ENCODE measurements around the gene KIRREL3.

DNA sequence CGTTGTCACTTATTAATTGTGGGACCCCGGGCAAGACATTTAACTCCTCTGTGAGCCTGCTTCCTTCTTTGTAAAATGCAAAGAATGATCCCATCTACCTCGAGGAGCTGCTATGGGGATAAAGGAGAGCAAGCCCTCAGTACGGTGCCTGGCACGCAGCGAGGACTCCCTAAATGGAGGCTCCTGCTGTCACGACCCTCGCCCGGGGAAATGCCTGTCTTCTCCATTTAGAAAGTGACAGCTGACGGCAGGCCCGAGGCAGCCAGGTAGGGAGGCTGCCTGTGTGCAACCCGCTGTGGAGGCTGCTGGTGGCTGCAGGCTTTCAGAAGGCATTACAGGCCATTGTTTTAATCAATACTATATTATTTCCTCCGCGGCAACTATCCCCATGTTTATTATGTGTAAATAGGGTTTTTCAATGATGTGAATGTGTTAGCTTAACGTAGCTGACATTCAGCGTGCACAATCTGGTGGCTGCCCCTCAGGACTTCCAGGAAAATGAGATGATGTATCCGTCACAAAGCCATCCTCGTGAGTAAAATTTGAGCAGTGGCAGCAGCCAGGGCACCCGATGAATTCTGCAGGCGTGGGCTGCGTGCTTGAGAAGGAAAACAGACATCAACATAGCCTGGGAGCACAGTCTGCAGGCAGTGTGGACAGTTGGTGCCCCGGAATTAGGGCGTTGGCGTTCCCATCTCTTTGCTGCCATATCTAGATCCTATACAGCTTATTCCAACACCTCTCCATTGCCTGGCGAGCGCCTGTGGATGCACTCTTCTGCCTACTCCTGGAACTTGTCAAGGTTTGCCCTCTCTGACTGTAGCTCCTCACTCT, 416.8 kb downstream of the KIRREL3 start:
- TF ChIP-seq POLR2AphosphoS5 (IDR thresholded peaks at IDR 0.05; ENCODE audit: borderline replicate concordance, low read depth, low read length) (no peak), EZH2 (IDR thresholded peaks at IDR 0.05) (no peak)

All from SK-N-MC (cell line).